Measurements from ENCODE around the gene DOCK8.

- TF ChIP-seq, protein P1, sequence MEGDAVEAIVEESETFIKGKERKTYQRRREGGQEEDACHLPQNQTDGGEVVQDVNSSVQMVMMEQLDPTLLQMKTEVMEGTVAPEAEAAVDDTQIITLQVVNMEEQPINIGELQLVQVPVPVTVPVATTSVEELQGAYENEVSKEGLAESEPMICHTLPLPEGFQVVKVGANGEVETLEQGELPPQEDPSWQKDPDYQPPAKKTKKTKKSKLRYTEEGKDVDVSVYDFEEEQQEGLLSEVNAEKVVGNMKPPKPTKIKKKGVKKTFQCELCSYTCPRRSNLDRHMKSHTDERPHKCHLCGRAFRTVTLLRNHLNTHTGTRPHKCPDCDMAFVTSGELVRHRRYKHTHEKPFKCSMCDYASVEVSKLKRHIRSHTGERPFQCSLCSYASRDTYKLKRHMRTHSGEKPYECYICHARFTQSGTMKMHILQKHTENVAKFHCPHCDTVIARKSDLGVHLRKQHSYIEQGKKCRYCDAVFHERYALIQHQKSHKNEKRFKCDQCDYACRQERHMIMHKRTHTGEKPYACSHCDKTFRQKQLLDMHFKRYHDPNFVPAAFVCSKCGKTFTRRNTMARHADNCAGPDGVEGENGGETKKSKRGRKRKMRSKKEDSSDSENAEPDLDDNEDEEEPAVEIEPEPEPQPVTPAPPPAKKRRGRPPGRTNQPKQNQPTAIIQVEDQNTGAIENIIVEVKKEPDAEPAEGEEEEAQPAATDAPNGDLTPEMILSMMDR (IDR thresholded peaks at IDR 0.05) = no peak
- no peak for TF ChIP-seq POLR2A (IDR thresholded peaks at IDR 0.05)
These were observed 271.5 kb downstream of the DOCK8 start for GRCh38 chr9:486156-486555.
